ENCODE results near the gene CPLX1. TPM values are rescaled to one million over a fixed set of nuclear protein-coding genes. Genes with fewer than 3 reads are reported as not detected.

Gene CPLX1
- total RNA-seq, 2 donors from 2014 or later = 1.0 to 1.9 TPM

GRCh38 chr4:834368-835147, 8.6 kb upstream of the CPLX1 start:
- H3K4me1 ChIP-seq (ENCODE audit: control insufficient read depth, insufficient read depth, low read length) = no peaks in the 10 kb centered on the region
- WGBS, 2 experiments (ENCODE audit: insufficient coverage in 1 of 2, insufficient read length in 1 of 2) = 89 to 97% methylated on average over 22 to 29 of the region's 29 CpGs
- H3K36me3 ChIP-seq (ENCODE audit: control insufficient read depth, insufficient read depth, low read length) = no peaks in the 10 kb centered on the region

GRCh38 chr4:833731-834367, 7.9 kb upstream of the CPLX1 start:
- no peak overlapping the region for H3K27ac Mint-ChIP-seq
- Histone ChIP-seq H3K27me3 (ENCODE audit: control insufficient read depth, insufficient read depth, low read length, poor library complexity, severe bottlenecking) (peaks cover under 1% of the 10 kb centered on the region), H3K4me1 (ENCODE audit: control insufficient read depth, insufficient read depth, low read length) (no peaks in the 10 kb centered on the region), H3K9me3 (ENCODE audit: control insufficient read depth, low read length) (peaks cover 14% of the 10 kb centered on the region), H3K36me3 (ENCODE audit: control insufficient read depth, insufficient read depth, low read length) (no peaks in the 10 kb centered on the region), H3K9ac (ENCODE audit: extremely low read depth, low read length, poor library complexity, severe bottlenecking) (no peak overlapping the region), H3K4me3 (ENCODE audit: low read length) (no peak overlapping the region), H3K27ac (ENCODE audit: low read depth, low read length) (no peak overlapping the region)
- DNase-seq = no peak
- H3K36me3 Mint-ChIP-seq (ENCODE audit: low read depth) = no peaks in the 10 kb centered on the region
- H3K4me1 Mint-ChIP-seq = peaks cover 2% of the 10 kb centered on the region
- peaks cover 7% of the 10 kb centered on the region for H3K27me3 Mint-ChIP-seq (ENCODE audit: insufficient read depth)
- peaks cover 20% of the 10 kb centered on the region for H3K9me3 Mint-ChIP-seq
- WGBS, 2 experiments (ENCODE audit: insufficient coverage in 1 of 2, insufficient read length in 1 of 2) = 89 to 93% methylated on average over 15 to 18 of the region's 18 CpGs
- no peak for TF ChIP-seq CTCF (conservative IDR thresholded peaks at IDR 0.05)
- no peak overlapping the region for H3K4me3 Mint-ChIP-seq

More at GRCh38 chr4:834368-835147, 8.6 kb upstream of the CPLX1 start:
- no peak overlapping the region for H3K4me3 ChIP-seq (ENCODE audit: low read length)
- DNase-seq = no peak
- no peaks in the 10 kb centered on the region for H3K27me3 ChIP-seq (ENCODE audit: control insufficient read depth, insufficient read depth, low read length, poor library complexity, severe bottlenecking)
- TF ChIP-seq CTCF (conservative IDR thresholded peaks at IDR 0.05) = no peak
- H3K27me3 Mint-ChIP-seq (ENCODE audit: insufficient read depth) = peaks cover 5% of the 10 kb centered on the region
- no peak overlapping the region for H3K27ac ChIP-seq (ENCODE audit: low read depth, low read length)
- no peaks in the 10 kb centered on the region for H3K36me3 Mint-ChIP-seq (ENCODE audit: low read depth)
- H3K9me3 Mint-ChIP-seq = peaks cover 23% of the 10 kb centered on the region
- no peak overlapping the region for H3K9ac ChIP-seq (ENCODE audit: extremely low read depth, low read length, poor library complexity, severe bottlenecking)
- peaks cover 15% of the 10 kb centered on the region for H3K9me3 ChIP-seq (ENCODE audit: control insufficient read depth, low read length)
- H3K27ac Mint-ChIP-seq = no peak overlapping the region
- no peak overlapping the region for H3K4me3 Mint-ChIP-seq
- peaks cover 2% of the 10 kb centered on the region for H3K4me1 Mint-ChIP-seq

GRCh38 chr4:833156-833555, 7.2 kb upstream of the CPLX1 start:
- Histone ChIP-seq H3K27me3 (ENCODE audit: control insufficient read depth, insufficient read depth, low read length, poor library complexity, severe bottlenecking) (peaks cover 7% of the 10 kb centered on the region), H3K4me1 (ENCODE audit: control insufficient read depth, insufficient read depth, low read length) (no peaks in the 10 kb centered on the region), H3K9me3 (ENCODE audit: control insufficient read depth, low read length) (peaks cover 8% of the 10 kb centered on the region), H3K27ac (ENCODE audit: low read depth, low read length) (no peak overlapping the region), H3K36me3 (ENCODE audit: control insufficient read depth, insufficient read depth, low read length) (no peaks in the 10 kb centered on the region), H3K9ac (ENCODE audit: extremely low read depth, low read length, poor library complexity, severe bottlenecking) (no peak overlapping the region), H3K4me3 (ENCODE audit: low read length) (no peak overlapping the region)
- no peak for DNase-seq
- Mint-ChIP-seq H3K27me3 (ENCODE audit: insufficient read depth) (peaks cover 14% of the 10 kb centered on the region), H3K4me3 (no peak overlapping the region), H3K27ac (no peak overlapping the region), H3K36me3 (ENCODE audit: low read depth) (no peaks in the 10 kb centered on the region), H3K4me1 (peaks cover 2% of the 10 kb centered on the region), H3K9me3 (peaks cover 17% of the 10 kb centered on the region)
- 86 to 89% methylated on average over 4 to 10 of the region's 10 CpGs for WGBS, 2 experiments (ENCODE audit: insufficient coverage in 1 of 2, insufficient read length in 1 of 2)
- TF ChIP-seq CTCF (conservative IDR thresholded peaks at IDR 0.05) = no peak
